ENCODE measurements around the gene RPL15.

- TF ChIP-seq CTCF (IDR thresholded peaks at IDR 0.05) (no peak), POLR2A (IDR thresholded peaks at IDR 0.05) (no peak)
Measured at GRCh38 chr3:23937296-23937695, 20.4 kb downstream of the RPL15 start.
